Ovary (tissue), 3 donors: ENCODE results near the gene KCNA2.

Source experiments
- EP300 ChIP-seq: sonication (generic); formaldehyde crosslinking; IDR thresholded peaks from one replicate; pipeline ENCODE4 v1.6.1; 2017; ENCODE audit warnings: antibody characterized with exemption
- TF ChIP-seq, protein P1 (sequence below), 3 donors: fragments of 450-650 bp in 2 of 3; fragments of 200-600 bp in 1 of 3; IDR thresholded peaks; one replicate each; pipeline versions ENCODE4 v1.5.1 to v1.8.0; 2016 to 2022; ENCODE audit warnings: antibody characterized with exemption in 3 of 3, mild to moderate bottlenecking in 1 of 3
- donor health status: DM: no; HTN: no; CAD: no.

DNA sequence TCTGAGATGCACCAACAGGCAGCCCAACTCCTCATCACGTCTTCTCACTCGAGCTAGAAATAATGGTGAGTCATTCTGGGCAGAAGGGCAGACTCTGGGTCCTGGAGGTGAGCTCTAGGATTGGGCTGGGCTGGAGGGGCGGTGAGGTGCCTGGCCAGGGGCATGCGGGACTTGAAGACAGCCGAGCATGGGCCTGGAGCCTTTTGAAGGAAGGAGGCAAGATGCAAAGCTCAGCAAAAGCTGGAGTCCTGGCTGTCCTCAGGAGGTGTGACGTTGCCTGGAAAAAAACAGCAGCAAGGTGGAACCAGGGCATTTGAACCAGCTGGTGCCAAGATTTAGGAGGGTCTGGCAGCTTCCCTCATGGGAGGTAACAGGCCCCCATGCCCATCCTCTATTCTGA is 712 bp downstream of the KCNA2 start:
- TF ChIP-seq, protein P1, sequence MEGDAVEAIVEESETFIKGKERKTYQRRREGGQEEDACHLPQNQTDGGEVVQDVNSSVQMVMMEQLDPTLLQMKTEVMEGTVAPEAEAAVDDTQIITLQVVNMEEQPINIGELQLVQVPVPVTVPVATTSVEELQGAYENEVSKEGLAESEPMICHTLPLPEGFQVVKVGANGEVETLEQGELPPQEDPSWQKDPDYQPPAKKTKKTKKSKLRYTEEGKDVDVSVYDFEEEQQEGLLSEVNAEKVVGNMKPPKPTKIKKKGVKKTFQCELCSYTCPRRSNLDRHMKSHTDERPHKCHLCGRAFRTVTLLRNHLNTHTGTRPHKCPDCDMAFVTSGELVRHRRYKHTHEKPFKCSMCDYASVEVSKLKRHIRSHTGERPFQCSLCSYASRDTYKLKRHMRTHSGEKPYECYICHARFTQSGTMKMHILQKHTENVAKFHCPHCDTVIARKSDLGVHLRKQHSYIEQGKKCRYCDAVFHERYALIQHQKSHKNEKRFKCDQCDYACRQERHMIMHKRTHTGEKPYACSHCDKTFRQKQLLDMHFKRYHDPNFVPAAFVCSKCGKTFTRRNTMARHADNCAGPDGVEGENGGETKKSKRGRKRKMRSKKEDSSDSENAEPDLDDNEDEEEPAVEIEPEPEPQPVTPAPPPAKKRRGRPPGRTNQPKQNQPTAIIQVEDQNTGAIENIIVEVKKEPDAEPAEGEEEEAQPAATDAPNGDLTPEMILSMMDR (IDR thresholded peaks at IDR 0.05) = no peak
- TF ChIP-seq EP300 = no peak
